ENCODE results near the gene AADAT. TPM values are rescaled to one million over a fixed set of nuclear protein-coding genes. Genes with fewer than 3 reads are reported as not detected.

AADAT gene
- total RNA-seq, 1 experiment from 2014 or later, result 5.4 TPM

- DNase-seq (ENCODE audit: low spot score), result no peak
- Histone ChIP-seq H3K27ac (ENCODE audit: low read depth, low read length, poor library complexity, severe bottlenecking) (no peak overlapping the region), H3K9me3 (ENCODE audit: low read depth, low read length, poor library complexity, severe bottlenecking) (no peaks in the 10 kb centered on the region), H3K36me3 (ENCODE audit: insufficient read depth, low read length, poor library complexity, severe bottlenecking) (no peaks in the 10 kb centered on the region), H3K27me3 (replicated peaks; ENCODE audit: insufficient read depth, low read depth, low read length, poor library complexity) (peaks cover under 1% of the 10 kb centered on the region), H3K4me3 (ENCODE audit: low read depth, low read length, poor library complexity, severe bottlenecking) (no peak overlapping the region), H3K4me1 (ENCODE audit: insufficient read depth, low read length, poor library complexity, severe bottlenecking) (no peaks in the 10 kb centered on the region)
- ChIA-PET CTCF (no interaction called here), POLR2A (ENCODE audit: low non-redundant PET) (no interaction called here)
- no peak for TF ChIP-seq CTCF (conservative IDR thresholded peaks at IDR 0.05; ENCODE audit: low read depth, low read length)
- no peak for TF ChIP-seq EZH2 (IDR thresholded peaks at IDR 0.05; ENCODE audit: borderline replicate concordance, low read depth, low read length, poor library complexity, severe bottlenecking)
- intact Hi-C loops (cut with micrococcal nuclease; ENCODE audit: unreplicated experiment), result no loop called here
- no TSS peak for BruUV-seq (replicated peaks)
Observed at GRCh38 chr4:170071196-170071595, 18.6 kb downstream of the AADAT start.

- POLR2A ChIA-PET (ENCODE audit: low non-redundant PET), result no interaction called here
- Histone ChIP-seq H3K9me3 (ENCODE audit: low read depth, low read length, poor library complexity, severe bottlenecking) (no peaks in the 10 kb centered on the region), H3K4me1 (ENCODE audit: insufficient read depth, low read length, poor library complexity, severe bottlenecking) (no peaks in the 10 kb centered on the region), H3K27ac (ENCODE audit: low read depth, low read length, poor library complexity, severe bottlenecking) (no peak overlapping the region), H3K27me3 (replicated peaks; ENCODE audit: insufficient read depth, low read depth, low read length, poor library complexity) (peaks cover 5% of the 10 kb centered on the region), H3K4me3 (ENCODE audit: low read depth, low read length, poor library complexity, severe bottlenecking) (no peak overlapping the region), H3K36me3 (ENCODE audit: insufficient read depth, low read length, poor library complexity, severe bottlenecking) (no peaks in the 10 kb centered on the region)
- CTCF ChIA-PET, result no interaction called here
- no peak for DNase-seq (ENCODE audit: low spot score)
- intact Hi-C loops (cut with micrococcal nuclease; ENCODE audit: unreplicated experiment), result no loop called here
- BruUV-seq (replicated peaks), result no TSS peak
- TF ChIP-seq EZH2 (IDR thresholded peaks at IDR 0.05; ENCODE audit: borderline replicate concordance, low read depth, low read length, poor library complexity, severe bottlenecking) (no peak), CTCF (conservative IDR thresholded peaks at IDR 0.05; ENCODE audit: low read depth, low read length) (no peak)
Observed at GRCh38 chr4:170068438-170069128, 21.2 kb downstream of the AADAT start.

- Histone ChIP-seq H3K27ac (ENCODE audit: low read depth, low read length, poor library complexity, severe bottlenecking) (no peak overlapping the region), H3K9me3 (ENCODE audit: low read depth, low read length, poor library complexity, severe bottlenecking) (no peaks in the 10 kb centered on the region), H3K4me1 (ENCODE audit: insufficient read depth, low read length, poor library complexity, severe bottlenecking) (no peaks in the 10 kb centered on the region), H3K4me3 (ENCODE audit: low read depth, low read length, poor library complexity, severe bottlenecking) (no peak overlapping the region), H3K27me3 (replicated peaks; ENCODE audit: insufficient read depth, low read depth, low read length, poor library complexity) (no peaks in the 10 kb centered on the region), H3K36me3 (ENCODE audit: insufficient read depth, low read length, poor library complexity, severe bottlenecking) (no peaks in the 10 kb centered on the region)
- no peak for DNase-seq (ENCODE audit: low spot score)
- TF ChIP-seq CTCF (conservative IDR thresholded peaks at IDR 0.05; ENCODE audit: low read depth, low read length), result no peak
- TF ChIP-seq EZH2 (IDR thresholded peaks at IDR 0.05; ENCODE audit: borderline replicate concordance, low read depth, low read length, poor library complexity, severe bottlenecking), result no peak
- intact Hi-C loops (cut with micrococcal nuclease; ENCODE audit: unreplicated experiment), result no loop called here
- BruUV-seq (replicated peaks), result no TSS peak
- ChIA-PET POLR2A (ENCODE audit: low non-redundant PET) (no interaction called here), CTCF (no interaction called here)
Observed at GRCh38 chr4:170059421-170059820, 30.3 kb downstream of the AADAT start.

Data from A673 (cell line).